IMR-90 (cell line): ENCODE measurements around the gene CYGB. TPM values are rescaled to one million over a fixed set of nuclear protein-coding genes. Genes with fewer than 3 reads are reported as not detected.

Experiments
- ATAC-seq: fragments of 200-7000 bp; cut with Tn5 transposase; 2 replicates; pipeline ENCODE4 v1.9.1; 2020; ENCODE audit warnings: low read depth, mild to moderate bottlenecking, moderate library complexity
- BruUV-seq: library from RNA; stranded (reverse); fragments of 400-500 nt; replicated peaks from 2 replicates; lab custom pipeline; 2021; lab: Mats Ljungman, UMichigan
- CTCF ChIA-PET: fragments of 300-600 bp; formaldehyde crosslinking; extraction: SDS; loops from one replicate; lab custom pipeline; 2021; ENCODE audit warnings: antibody characterized with exemption; lab: Yijun Ruan, JAX
- POLR2A ChIA-PET: fragments of 300-600 bp; sonication (Branson Sonifier 250); formaldehyde crosslinking; loops from one replicate; lab custom pipeline; 2022; ENCODE audit warnings: antibody characterized with exemption; ENCODE audit not compliant: unreplicated experiment; lab: Charles Lee
- DNase-seq: peaks from one replicate; pipeline ENCODE4 v3.0.0; 2013
- H2AFZ ChIP-seq: replicated peaks from 2 replicates; pipeline ENCODE3; 2013; ENCODE audit warnings: low read length, mild to moderate bottlenecking; ENCODE audit not compliant: poor library complexity
- H2AK5ac ChIP-seq: 2 replicates; pipeline ENCODE4 v1.6.1; 2013; ENCODE audit warnings: low read depth, low read length, inconsistent platforms
- H2AK9ac ChIP-seq: replicated peaks from 2 replicates; pipeline ENCODE3; 2013; ENCODE audit warnings: mild to moderate bottlenecking, low read depth, low read length, moderate library complexity; ENCODE audit not compliant: poor library complexity
- H2BK120ac ChIP-seq: 2 replicates; pipeline ENCODE4 v1.6.1; 2013; ENCODE audit warnings: low read depth, low read length, inconsistent platforms
- H2BK15ac ChIP-seq: 3 replicates; pipeline ENCODE4 v1.6.1; 2013; ENCODE audit warnings: low read depth, low read length, inconsistent platforms
- H2BK20ac ChIP-seq: 2 replicates; pipeline ENCODE4 v1.6.1; 2013; ENCODE audit warnings: low read depth, mild to moderate bottlenecking, inconsistent platforms, low read length, moderate library complexity
- H2BK5ac ChIP-seq: 2 replicates; pipeline ENCODE4 v1.6.1; 2013; ENCODE audit warnings: mild to moderate bottlenecking, low read depth, low read length, inconsistent platforms; ENCODE audit not compliant: poor library complexity, severe bottlenecking
- H3K14ac ChIP-seq: replicated peaks from 2 replicates; pipeline ENCODE4 v1.6.1; 2013; ENCODE audit warnings: low read depth, low read length, inconsistent platforms
- H3K18ac ChIP-seq: 2 replicates; pipeline ENCODE4 v1.6.1; 2013; ENCODE audit warnings: low read depth, low read length, control low read depth
- H3K23ac ChIP-seq: 2 replicates; pipeline ENCODE4 v1.6.1; 2013; ENCODE audit warnings: low read depth, low read length, inconsistent platforms
- H3K27ac ChIP-seq: 2 replicates; pipeline ENCODE4 v1.5.1; 2013; ENCODE audit warnings: mild to moderate bottlenecking, control low read depth, low read length; ENCODE audit not compliant: insufficient read depth
- H3K27me3 ChIP-seq: 2 replicates; pipeline ENCODE4 v1.6.1; 2013; ENCODE audit warnings: low read length; ENCODE audit not compliant: control insufficient read depth, insufficient read depth
- H3K36me3 ChIP-seq: 2 replicates; pipeline ENCODE4 v1.6.1; 2013; ENCODE audit warnings: low read length, mixed read lengths; ENCODE audit not compliant: control insufficient read depth, insufficient read depth
- H3K4ac ChIP-seq: 2 replicates; pipeline ENCODE4 v1.6.1; 2013; ENCODE audit warnings: low read depth, low read length, inconsistent platforms
- H3K4me1 ChIP-seq: 2 replicates; pipeline ENCODE4 v1.6.1; 2013; ENCODE audit warnings: low read length, mixed read lengths; ENCODE audit not compliant: control insufficient read depth, insufficient read depth
- H3K4me2 ChIP-seq: 2 replicates; pipeline ENCODE4 v1.6.1; 2013; ENCODE audit warnings: low read depth, mild to moderate bottlenecking, control low read depth, low read length, moderate library complexity
- H3K4me3 ChIP-seq: 2 replicates; pipeline ENCODE4 v1.5.1; 2013; ENCODE audit warnings: low read depth, mild to moderate bottlenecking, control low read depth, low read length, moderate library complexity; ENCODE audit not compliant: insufficient read depth
- H3K56ac ChIP-seq: 2 replicates; pipeline ENCODE4 v1.6.1; 2013; ENCODE audit warnings: low read length, inconsistent platforms; ENCODE audit not compliant: insufficient read depth; ENCODE audit errors: extremely low read depth
- H3K79me1 ChIP-seq, 2 experiments: 2 replicates each; pipeline ENCODE4 v1.6.1; 2013; ENCODE audit warnings: low read length in 2 of 2, inconsistent platforms in 1 of 2, low read depth in 1 of 2
- H3K9ac ChIP-seq: 2 replicates; pipeline ENCODE4 v1.6.1; 2013; ENCODE audit warnings: low read depth, low read length, control low read depth
- H3K9me1 ChIP-seq: 2 replicates; pipeline ENCODE4 v1.6.1; 2013; ENCODE audit warnings: low read length, inconsistent platforms; ENCODE audit not compliant: insufficient read depth
- H3K9me3 ChIP-seq: 2 replicates; pipeline ENCODE4 v1.6.1; 2013; ENCODE audit warnings: low read length; ENCODE audit not compliant: control insufficient read depth, insufficient read depth
- H4K20me1 ChIP-seq: 2 replicates; pipeline ENCODE4 v1.6.1; 2013; ENCODE audit warnings: low read length, inconsistent platforms; ENCODE audit not compliant: insufficient read depth
- H4K5ac ChIP-seq: 2 replicates; pipeline ENCODE4 v1.6.1; 2013; ENCODE audit warnings: mild to moderate bottlenecking, low read depth, low read length, control low read depth
- H4K8ac ChIP-seq, 2 experiments: 2 replicates each; pipeline ENCODE4 v1.6.1; 2013; ENCODE audit warnings: low read depth in 2 of 2, low read length in 2 of 2, control low read depth in 1 of 2, inconsistent platforms in 1 of 2
- H4K91ac ChIP-seq: 2 replicates; pipeline ENCODE4 v1.6.1; 2013; ENCODE audit warnings: low read depth, low read length, inconsistent platforms; ENCODE audit not compliant: insufficient read depth
- BHLHE40 ChIP-seq: fragments of 150-350 bp; IDR thresholded peaks from 2 replicates; pipeline ENCODE4 v1.6.1; 2016; ENCODE audit warnings: mild to moderate bottlenecking, low read depth, low read length
- CHD1 ChIP-seq: IDR thresholded peaks from 2 replicates; pipeline ENCODE4 v1.6.1; 2012; ENCODE audit warnings: low read depth, low read length, improper control_type of control experiment
- CTCF ChIP-seq: conservative IDR thresholded peaks from 2 replicates; pipeline ENCODE4 v1.5.1; 2012; ENCODE audit warnings: mild to moderate bottlenecking, low read depth, low read length, improper control_type of control experiment
- ELK1 ChIP-seq: fragments of 150-350 bp; IDR thresholded peaks from 2 replicates; pipeline ENCODE4 v1.6.1; 2016; ENCODE audit warnings: low read depth, mild to moderate bottlenecking, low read length, moderate library complexity, borderline replicate concordance
- FOS ChIP-seq: fragments of 150-350 bp; IDR thresholded peaks from 2 replicates; pipeline ENCODE4 v1.6.1; 2016; ENCODE audit warnings: low read depth, low read length
- MAFK ChIP-seq: IDR thresholded peaks from 2 replicates; pipeline ENCODE4 v1.6.1; 2012; ENCODE audit warnings: low read depth, low read length, improper control_type of control experiment
- MAZ ChIP-seq: IDR thresholded peaks from 2 replicates; pipeline ENCODE4 v1.6.1; 2012; ENCODE audit warnings: low read depth, mild to moderate bottlenecking, low read length, improper control_type of control experiment, moderate library complexity, borderline replicate concordance
- MXI1 ChIP-seq: IDR thresholded peaks from 2 replicates; pipeline ENCODE4 v1.6.1; 2012; ENCODE audit warnings: low read depth, mild to moderate bottlenecking, low read length, moderate library complexity, borderline replicate concordance
- NFE2L2 ChIP-seq: fragments of 150-350 bp; IDR thresholded peaks from 2 replicates; pipeline ENCODE4 v1.6.1; 2016; ENCODE audit warnings: low read depth, mild to moderate bottlenecking, low read length
- POLR2A ChIP-seq: IDR thresholded peaks from 2 replicates; pipeline ENCODE4 v1.6.1; 2012; ENCODE audit warnings: mild to moderate bottlenecking, low read depth, low read length
- RCOR1 ChIP-seq: IDR thresholded peaks from 2 replicates; pipeline ENCODE4 v1.6.1; 2012; ENCODE audit warnings: mild to moderate bottlenecking, low read length, improper control_type of control experiment; ENCODE audit not compliant: insufficient replicate concordance
- RFX5 ChIP-seq: IDR thresholded peaks from 2 replicates; pipeline ENCODE4 v1.8.0; 2012; ENCODE audit warnings: low read depth, mild to moderate bottlenecking, low read length, moderate library complexity
- USF2 ChIP-seq: fragments of 150-350 bp; IDR thresholded peaks from 2 replicates; pipeline ENCODE4 v1.6.1; 2017; ENCODE audit warnings: mild to moderate bottlenecking, antibody characterized with exemption, low read length, low read depth
- WGBS, 2 experiments: methylation state at CpG; one replicate each; pipeline versions ENCODE4 v1.1.5 to v1.1.7; 2013; ENCODE audit warnings: missing lambda C conversion rate in 2 of 2; ENCODE audit not compliant: insufficient read length in 1 of 2; ENCODE audit errors: extremely low coverage in 2 of 2; 5-methylcytosine and 5-hydroxymethylcytosine counted together
- dilution Hi-C: fragments of 300-500 bp; cut with HindIII; formaldehyde crosslinking; loops from one replicate; pipeline ENCODE4 v1.14.3; 2018; ENCODE audit warnings: low sequenced_read_pairs; ENCODE audit not compliant: unreplicated experiment
- in situ Hi-C: fragments of 300-500 bp; cut with MboI; formaldehyde crosslinking; loops from 3 replicates; pipeline ENCODE4 v1.14.3; 2019; ENCODE audit warnings: low sequenced_read_pairs, inconsistent platforms, mixed read lengths
- intact Hi-C: fragments of 100-400 bp; cut with micrococcal nuclease; formaldehyde crosslinking; loops from 2 replicates; pipeline ENCODE4 v1.10.0; 2022
- polyA plus RNA-seq, 3 experiments: library from polyadenylated mRNA; depleted of rRNA; stranded (reverse); fragments of >200 nt; gene quantifications; 2 replicates each; pipeline ENCODE4 v1.2.3, GENCODE V29; 2012; ENCODE audit warnings: low replicate concordance in 1 of 3
- total RNA-seq: library from RNA; depleted of rRNA; stranded (reverse); fragments of >200 nt; gene quantifications from 2 replicates; pipeline ENCODE4 v1.2.3, GENCODE V29; 2012

CYGB gene
- total and polyA plus RNA-seq, 2 of the 4 experiments (the other 2 are of a cell fraction) = 1.3 to 2.9 TPM

- Histone ChIP-seq H3K14ac (no peak overlapping the region), H3K4me1 (no peaks in the 10 kb centered on the region), H2BK120ac (no peak overlapping the region), H2BK5ac (no peak overlapping the region), H4K5ac (no peak overlapping the region), H3K9me3 (peaks cover 6% of the 10 kb centered on the region), H3K79me1 (peaks cover 5 to 15% of the 10 kb centered on the region in 2 experiments), H3K36me3 (peaks cover 10% of the 10 kb centered on the region), H3K9ac (no peak overlapping the region), H3K18ac (no peak overlapping the region), H4K91ac (no peak overlapping the region), H2BK20ac (no peak overlapping the region), H2BK15ac (no peak overlapping the region), H3K23ac (no peak overlapping the region), H3K4me3 (no peak overlapping the region), H2AK5ac (no peak overlapping the region), H3K4ac (no peak overlapping the region), H4K20me1 (peaks cover 29% of the 10 kb centered on the region), H3K9me1 (peaks cover 4% of the 10 kb centered on the region; the same call in 1 of the 2 replicates), H3K4me2 (no peak overlapping the region), H2AFZ (no peak overlapping the region), H3K56ac (no peak overlapping the region), H3K27ac (no peak overlapping the region), H4K8ac (no peak overlapping the region), H3K27me3 (no peaks in the 10 kb centered on the region), H2AK9ac (no peak overlapping the region)
- ATAC-seq (no peak), DNase-seq (no peak)
- ChIA-PET CTCF (no interaction called here), POLR2A (no interaction called here)
- TF ChIP-seq CTCF (no peak), BHLHE40 (no peak), RFX5 (no peak), POLR2A (no peak), MXI1 (no peak), FOS (no peak), ELK1 (no peak), RCOR1 (no peak), USF2 (no peak), MAFK (no peak), MAZ (no peak), NFE2L2 (no peak), CHD1 (no peak)
- no TSS peak for BruUV-seq
- dilution Hi-C loops (no loop called here), intact Hi-C loops (no loop called here), in situ Hi-C loops (no loop called here)
- 100% methylated on average over 1 of the region's 7 CpGs; no CpG with 5 or more reads in 1 of the 2 experiments for WGBS, 2 experiments
Observed at GRCh38 chr17:76570457-76570856, 32.9 kb upstream of the CYGB start.
